Fibroblast of mammary gland (primary cell): ENCODE results near the gene BCLAF3.

Source experiments
- DNase-seq: peaks from one replicate; pipeline ENCODE4 v3.0.0-alpha.2; 2010; ENCODE audit warnings: low read depth
- H3K4me3 ChIP-seq: 2 replicates; pipeline ENCODE4 v1.5.1; 2011; ENCODE audit warnings: low read depth, mild to moderate bottlenecking, low read length, moderate library complexity; ENCODE audit not compliant: control insufficient read depth
- CTCF ChIP-seq: conservative IDR thresholded peaks from 2 replicates; pipeline ENCODE4 v1.5.1; 2011; ENCODE audit warnings: low read depth, low read length, inconsistent platforms; ENCODE audit not compliant: control insufficient read depth, insufficient read depth

BCLAF3 gene

GRCh38 chrX:19981947-19982346 is 8.9 kb downstream of the BCLAF3 start:
- H3K4me3 ChIP-seq = no peak overlapping the region
- TF ChIP-seq CTCF = no peak
- no peak for DNase-seq

DNA sequence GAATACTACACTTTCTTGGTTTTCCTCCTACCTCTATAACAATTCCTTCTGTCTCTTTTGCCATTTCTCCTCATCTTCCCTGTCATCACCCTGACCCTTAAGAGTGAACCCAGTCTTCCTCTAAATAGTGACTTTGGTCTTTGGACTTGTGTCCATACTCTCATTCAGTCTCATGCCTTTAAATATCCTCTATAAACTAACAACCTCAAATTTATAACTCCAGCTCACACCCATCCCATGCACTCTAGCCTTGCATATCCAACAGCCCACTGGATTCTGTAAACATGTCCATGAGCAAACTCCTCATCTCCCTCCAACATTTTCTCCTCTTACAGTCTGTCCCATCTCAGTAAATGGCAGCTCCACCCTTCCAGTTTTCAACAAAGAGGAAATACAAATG is 15.0 kb downstream of the BCLAF3 start:
- no peak for DNase-seq
- TF ChIP-seq CTCF = no peak
- no peak overlapping the region for H3K4me3 ChIP-seq

DNA sequence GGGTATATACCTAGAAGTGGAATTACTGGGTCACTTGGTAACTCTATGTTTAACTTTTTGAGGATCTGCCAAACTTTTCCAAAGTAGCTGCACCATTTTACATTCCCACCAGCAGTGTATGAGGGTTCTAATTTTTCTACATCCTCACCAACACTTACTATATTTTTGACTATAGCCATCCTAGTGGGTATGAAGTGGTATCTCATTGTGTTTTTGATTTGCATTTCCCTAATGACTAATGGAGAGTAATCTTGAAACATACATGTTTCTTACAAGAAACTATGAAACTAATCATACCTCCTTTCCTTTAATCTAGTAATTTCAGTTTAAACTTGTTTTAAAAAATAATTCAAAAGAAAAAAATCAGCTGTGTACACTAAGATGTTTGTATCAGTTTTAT is 17.9 kb downstream of the BCLAF3 start:
- no peak for TF ChIP-seq CTCF
- no peak for DNase-seq
- H3K4me3 ChIP-seq = no peak overlapping the region

GRCh38 chrX:19968276-19968675 is 22.6 kb downstream of the BCLAF3 start:
- DNase-seq = no peak
- no peak for TF ChIP-seq CTCF
- H3K4me3 ChIP-seq = no peak overlapping the region

GRCh38 chrX:19966056-19966455 is 24.8 kb downstream of the BCLAF3 start:
- H3K4me3 ChIP-seq = no peak overlapping the region
- DNase-seq = no peak
- TF ChIP-seq CTCF = no peak

DNA sequence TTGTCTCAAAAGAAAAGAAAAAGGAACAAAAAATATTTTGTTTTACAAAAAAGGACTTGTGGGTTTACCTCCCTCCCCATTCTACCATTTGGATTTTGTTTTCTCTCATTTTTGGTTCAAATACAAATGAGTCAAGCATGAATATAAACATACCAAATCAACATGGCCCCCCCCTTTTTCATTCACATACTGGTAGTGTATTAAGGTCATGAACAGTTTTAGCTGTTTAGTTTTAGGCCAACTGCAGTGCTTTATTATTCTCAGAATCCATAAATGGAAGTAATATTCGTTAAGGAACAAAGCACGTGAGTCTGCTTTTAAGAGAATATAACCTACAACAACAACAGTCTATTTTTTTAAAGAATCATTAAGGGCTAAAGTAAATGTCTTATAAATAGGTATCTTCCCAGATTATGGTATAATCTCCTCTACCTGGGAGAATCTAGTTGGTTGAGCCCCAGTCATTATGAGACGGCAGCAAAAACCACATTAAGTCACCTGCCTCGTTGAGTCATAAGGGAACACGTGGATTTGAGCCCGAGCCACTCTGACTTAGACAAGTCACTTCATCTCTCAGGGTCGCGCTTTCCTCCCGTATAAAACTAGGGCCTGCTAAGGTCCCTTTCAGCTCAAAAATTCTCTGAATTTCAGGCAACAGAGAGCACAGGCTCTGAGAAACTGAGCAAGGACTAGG is 26.7 kb downstream of the BCLAF3 start:
- TF ChIP-seq CTCF = no peak

GRCh38 chrX:19960913-19961312 is 29.9 kb downstream of the BCLAF3 start:
- no peak overlapping the region for H3K4me3 ChIP-seq
- no peak for TF ChIP-seq CTCF
- no peak for DNase-seq

More for the DNA sequence above, 26.7 kb downstream of the BCLAF3 start:
- H3K4me3 ChIP-seq = no peak overlapping the region
- DNase-seq = peak; percentile 1
